ENCODE results near the gene PLVAP. TPM values are rescaled to one million over a fixed set of nuclear protein-coding genes. Genes with fewer than 3 reads are reported as not detected.

Gene PLVAP
- total and polyA plus RNA-seq, 9 of the 15 experiments (the other 6 are each of a cell fraction or from before 2014, with no cell fraction given), result 0.09 to 0.84 (median 0.51) TPM; not detected in 4

DNA sequence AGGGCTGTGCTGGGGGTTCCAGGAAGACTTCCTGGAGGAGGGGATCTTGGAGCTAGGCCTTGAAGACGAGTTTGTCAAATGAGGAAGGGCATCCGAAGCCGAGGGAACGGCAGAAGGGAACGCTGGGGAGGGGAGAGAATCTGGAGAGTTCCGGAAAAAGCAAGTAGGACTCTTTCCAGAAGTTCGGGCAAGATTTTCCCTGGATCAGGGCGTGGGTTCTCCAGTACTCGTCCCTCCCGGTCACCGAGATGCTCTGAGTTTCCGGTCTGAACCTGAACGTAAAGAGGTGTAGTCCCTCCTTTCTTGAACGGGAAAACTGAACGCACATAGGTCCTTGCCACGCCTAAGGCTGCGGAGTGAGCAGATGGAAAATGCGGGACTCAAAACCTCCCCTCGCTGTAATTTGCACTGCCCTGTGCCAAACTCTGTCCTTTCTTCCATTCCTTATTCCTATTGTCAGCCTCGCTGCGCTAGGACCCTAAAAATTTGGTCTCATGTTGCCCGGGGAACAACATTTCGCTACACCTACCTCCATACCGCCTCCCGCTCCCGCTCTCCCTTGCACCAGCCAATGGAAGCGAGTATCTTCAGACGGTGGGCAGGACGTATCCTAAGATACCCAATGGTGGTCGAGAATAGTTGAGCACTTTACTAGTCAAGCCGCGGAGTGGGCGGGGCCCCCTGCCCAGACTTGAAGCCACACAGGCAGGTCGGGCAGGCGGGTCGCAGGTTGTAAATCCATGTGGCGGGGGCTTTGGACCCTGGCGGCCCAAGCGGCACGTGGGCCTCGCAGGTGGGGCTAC lies 40.1 kb downstream of the PLVAP start, which contains the start of gene GTPBP3 (continued):
- TF ChIP-seq, protein P1, sequence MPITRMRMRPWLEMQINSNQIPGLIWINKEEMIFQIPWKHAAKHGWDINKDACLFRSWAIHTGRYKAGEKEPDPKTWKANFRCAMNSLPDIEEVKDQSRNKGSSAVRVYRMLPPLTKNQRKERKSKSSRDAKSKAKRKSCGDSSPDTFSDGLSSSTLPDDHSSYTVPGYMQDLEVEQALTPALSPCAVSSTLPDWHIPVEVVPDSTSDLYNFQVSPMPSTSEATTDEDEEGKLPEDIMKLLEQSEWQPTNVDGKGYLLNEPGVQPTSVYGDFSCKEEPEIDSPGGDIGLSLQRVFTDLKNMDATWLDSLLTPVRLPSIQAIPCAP (CRISPR knock-in tag; IDR thresholded peaks at IDR 0.05; ENCODE audit: borderline replicate concordance), result no peak
- TF ChIP-seq NEUROD1 (IDR thresholded peaks at IDR 0.05; ENCODE audit: borderline replicate concordance, low read depth, low read length, partially characterized antibody) (peak; percentile 98), TCF7L2 (IDR thresholded peaks at IDR 0.05; ENCODE audit: low read depth, low read length) (0 out of 2 replicates have a peak, but pooled peaks have one; percentile 30), HDAC6 (IDR thresholded peaks at IDR 0.05; ENCODE audit: low read depth, low read length) (no peak), ZNF12 (CRISPR knock-in tag; IDR thresholded peaks at IDR 0.05) (0 out of 2 replicates have a peak, but pooled peaks have one; percentile 57), TAF9B (IDR thresholded peaks at IDR 0.05; ENCODE audit: partially characterized antibody) (no peak), NR2C2 (CRISPR knock-in tag; IDR thresholded peaks at IDR 0.05) (peak; percentile 61; the same call in 1 of the 2 replicates), NR2C2 (tag; IDR thresholded peaks at IDR 0.05) (peak; percentile 93), BCOR (IDR thresholded peaks at IDR 0.05) (peak; percentile 99), ZNF263 (CRISPR knock-in tag; IDR thresholded peaks at IDR 0.05; ENCODE audit: borderline replicate concordance) (peak; percentile 42; the same call in 1 of the 2 replicates), FOXA3 (CRISPR knock-in tag; conservative IDR thresholded peaks at IDR 0.05 in 1 of 2, IDR thresholded peaks at IDR 0.05 in 1 of 2) (no peak), ZNF75A (CRISPR knock-in tag; IDR thresholded peaks at IDR 0.05) (no peak), COPS2 (conservative IDR thresholded peaks at IDR 0.05) (no peak)
- TF ChIP-seq, protein P2, sequence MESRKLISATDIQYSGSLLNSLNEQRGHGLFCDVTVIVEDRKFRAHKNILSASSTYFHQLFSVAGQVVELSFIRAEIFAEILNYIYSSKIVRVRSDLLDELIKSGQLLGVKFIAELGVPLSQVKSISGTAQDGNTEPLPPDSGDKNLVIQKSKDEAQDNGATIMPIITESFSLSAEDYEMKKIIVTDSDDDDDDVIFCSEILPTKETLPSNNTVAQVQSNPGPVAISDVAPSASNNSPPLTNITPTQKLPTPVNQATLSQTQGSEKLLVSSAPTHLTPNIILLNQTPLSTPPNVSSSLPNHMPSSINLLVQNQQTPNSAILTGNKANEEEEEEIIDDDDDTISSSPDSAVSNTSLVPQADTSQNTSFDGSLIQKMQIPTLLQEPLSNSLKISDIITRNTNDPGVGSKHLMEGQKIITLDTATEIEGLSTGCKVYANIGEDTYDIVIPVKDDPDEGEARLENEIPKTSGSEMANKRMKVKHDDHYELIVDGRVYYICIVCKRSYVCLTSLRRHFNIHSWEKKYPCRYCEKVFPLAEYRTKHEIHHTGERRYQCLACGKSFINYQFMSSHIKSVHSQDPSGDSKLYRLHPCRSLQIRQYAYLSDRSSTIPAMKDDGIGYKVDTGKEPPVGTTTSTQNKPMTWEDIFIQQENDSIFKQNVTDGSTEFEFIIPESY (CRISPR knock-in tag; IDR thresholded peaks at IDR 0.05), result peak; percentile 29; the same call in 1 of the 2 replicates
- TF ChIP-seq, protein P3, sequence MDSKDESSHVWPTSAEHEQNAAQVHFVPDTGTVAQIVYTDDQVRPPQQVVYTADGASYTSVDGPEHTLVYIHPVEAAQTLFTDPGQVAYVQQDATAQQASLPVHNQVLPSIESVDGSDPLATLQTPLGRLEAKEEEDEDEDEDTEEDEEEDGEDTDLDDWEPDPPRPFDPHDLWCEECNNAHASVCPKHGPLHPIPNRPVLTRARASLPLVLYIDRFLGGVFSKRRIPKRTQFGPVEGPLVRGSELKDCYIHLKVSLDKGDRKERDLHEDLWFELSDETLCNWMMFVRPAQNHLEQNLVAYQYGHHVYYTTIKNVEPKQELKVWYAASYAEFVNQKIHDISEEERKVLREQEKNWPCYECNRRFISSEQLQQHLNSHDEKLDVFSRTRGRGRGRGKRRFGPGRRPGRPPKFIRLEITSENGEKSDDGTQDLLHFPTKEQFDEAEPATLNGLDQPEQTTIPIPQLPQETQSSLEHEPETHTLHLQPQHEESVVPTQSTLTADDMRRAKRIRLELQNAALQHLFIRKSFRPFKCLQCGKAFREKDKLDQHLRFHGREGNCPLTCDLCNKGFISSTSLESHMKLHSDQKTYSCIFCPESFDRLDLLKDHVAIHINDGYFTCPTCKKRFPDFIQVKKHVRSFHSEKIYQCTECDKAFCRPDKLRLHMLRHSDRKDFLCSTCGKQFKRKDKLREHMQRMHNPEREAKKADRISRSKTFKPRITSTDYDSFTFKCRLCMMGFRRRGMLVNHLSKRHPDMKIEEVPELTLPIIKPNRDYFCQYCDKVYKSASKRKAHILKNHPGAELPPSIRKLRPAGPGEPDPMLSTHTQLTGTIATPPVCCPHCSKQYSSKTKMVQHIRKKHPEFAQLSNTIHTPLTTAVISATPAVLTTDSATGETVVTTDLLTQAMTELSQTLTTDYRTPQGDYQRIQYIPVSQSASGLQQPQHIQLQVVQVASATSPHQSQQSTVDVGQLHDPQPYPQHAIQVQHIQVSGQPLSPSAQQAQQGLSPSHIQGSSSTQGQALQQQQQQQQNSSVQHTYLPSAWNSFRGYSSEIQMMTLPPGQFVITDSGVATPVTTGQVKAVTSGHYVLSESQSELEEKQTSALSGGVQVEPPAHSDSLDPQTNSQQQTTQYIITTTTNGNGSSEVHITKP (IDR thresholded peaks at IDR 0.05; ENCODE audit: partially characterized antibody), result peak; percentile 60
- TF ChIP-seq, protein P4, sequence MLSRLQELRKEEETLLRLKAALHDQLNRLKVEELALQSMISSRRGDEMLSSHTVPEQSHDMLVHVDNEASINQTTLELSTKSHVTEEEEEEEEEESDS (CRISPR knock-in tag; IDR thresholded peaks at IDR 0.05), result no peak
- TF ChIP-seq, protein P5, sequence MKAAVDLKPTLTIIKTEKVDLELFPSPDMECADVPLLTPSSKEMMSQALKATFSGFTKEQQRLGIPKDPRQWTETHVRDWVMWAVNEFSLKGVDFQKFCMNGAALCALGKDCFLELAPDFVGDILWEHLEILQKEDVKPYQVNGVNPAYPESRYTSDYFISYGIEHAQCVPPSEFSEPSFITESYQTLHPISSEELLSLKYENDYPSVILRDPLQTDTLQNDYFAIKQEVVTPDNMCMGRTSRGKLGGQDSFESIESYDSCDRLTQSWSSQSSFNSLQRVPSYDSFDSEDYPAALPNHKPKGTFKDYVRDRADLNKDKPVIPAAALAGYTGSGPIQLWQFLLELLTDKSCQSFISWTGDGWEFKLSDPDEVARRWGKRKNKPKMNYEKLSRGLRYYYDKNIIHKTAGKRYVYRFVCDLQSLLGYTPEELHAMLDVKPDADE (conservative IDR thresholded peaks at IDR 0.05; ENCODE audit: control insufficient read depth, low read depth, low read length), result peak; percentile 70

All from K562 (cell line).